CD8-positive, alpha-beta memory T cell (primary cell): Measurements from ENCODE around the gene VSTM2B. TPM values are rescaled to one million over a fixed set of nuclear protein-coding genes. Genes with fewer than 3 reads are reported as not detected.
A peak's percentile ranks its signal among the peaks of the same experiment; 100 is the strongest.

Experiments used
- CTCF ChIA-PET: fragments of 350-600 bp; sonication (Branson Sonifier 250); formaldehyde crosslinking; loops from one replicate; lab custom pipeline; 2021; ENCODE audit warnings: antibody characterized with exemption; lab: Charles Lee
- POLR2A ChIA-PET: fragments of 350-600 bp; sonication (Branson Sonifier 250); formaldehyde crosslinking; loops from one replicate; lab custom pipeline; 2021; ENCODE audit warnings: antibody characterized with exemption; lab: Charles Lee
- DNase-seq, 5 donors: peaks; one replicate each; pipeline versions ENCODE4 v3.0.0 to v3.0.0-alpha.2; 2020 to 2022; ENCODE audit warnings: mixed read lengths in 1 of 5
- H3K27ac ChIP-seq: one replicate; pipeline ENCODE4 v1.7.0; 2013; ENCODE audit warnings: low read depth, mild to moderate bottlenecking, low read length, moderate library complexity
- H3K27me3 ChIP-seq: 2 replicates; pipeline ENCODE4 v1.7.0; 2013; ENCODE audit warnings: low read length, mild to moderate bottlenecking; ENCODE audit not compliant: insufficient read depth, poor library complexity, severe bottlenecking
- H3K36me3 ChIP-seq: 2 replicates; pipeline ENCODE4 v1.7.0; 2013; ENCODE audit warnings: mild to moderate bottlenecking, low read length, moderate library complexity; ENCODE audit not compliant: insufficient read depth
- H3K4me1 ChIP-seq: 2 replicates; pipeline ENCODE4 v1.7.0; 2013; ENCODE audit warnings: mild to moderate bottlenecking, low read length, moderate library complexity; ENCODE audit not compliant: insufficient read depth
- H3K4me3 ChIP-seq: 2 replicates; pipeline ENCODE4 v1.7.0; 2013; ENCODE audit warnings: mild to moderate bottlenecking, low read length
- H3K9me3 ChIP-seq: 2 replicates; pipeline ENCODE4 v1.7.0; 2013; ENCODE audit warnings: mild to moderate bottlenecking, low read length
- H3K27ac Mint-ChIP-seq, 8 donors: one replicate each; pipeline ENCODE4 v1.8.0; 2020 to 2021; ENCODE audit warnings: mixed read lengths in 8 of 8, mild to moderate bottlenecking in 6 of 8, inconsistent platforms in 3 of 8, moderate library complexity in 3 of 8
- H3K27me3 Mint-ChIP-seq, 2 donors: one replicate each; pipeline ENCODE4 v1.8.0; 2020 to 2021; ENCODE audit warnings: mixed read lengths in 2 of 2, mild to moderate bottlenecking in 1 of 2, moderate library complexity in 1 of 2
- H3K36me3 Mint-ChIP-seq, 3 donors: one replicate each; pipeline ENCODE4 v1.8.0; 2020 to 2021; ENCODE audit warnings: mixed read lengths in 3 of 3, inconsistent platforms in 1 of 3, mild to moderate bottlenecking in 1 of 3
- H3K4me1 Mint-ChIP-seq, 3 donors: one replicate each; pipeline ENCODE4 v1.8.0; 2020 to 2021; ENCODE audit warnings: mixed read lengths in 3 of 3, inconsistent platforms in 1 of 3, mild to moderate bottlenecking in 1 of 3
- H3K4me3 Mint-ChIP-seq, 7 donors: one replicate each; pipeline ENCODE4 v1.8.0; 2020 to 2021; ENCODE audit warnings: mixed read lengths in 7 of 7, mild to moderate bottlenecking in 6 of 7, moderate library complexity in 4 of 7, inconsistent platforms in 2 of 7
- H3K9me3 Mint-ChIP-seq, 5 donors: one replicate each; pipeline ENCODE4 v1.8.0; 2020 to 2022; ENCODE audit warnings: mixed read lengths in 5 of 5, mild to moderate bottlenecking in 3 of 5, moderate library complexity in 2 of 5, inconsistent platforms in 1 of 5
- polyA plus RNA-seq: library from polyadenylated mRNA; unstranded; fragments of 300-500 nt; fragmentation: Illumina TruSeq; gene quantifications from one replicate; pipeline ENCODE4 v1.2.3, GENCODE V29; 2021
- total RNA-seq, 2 experiments: library from RNA; stranded (reverse); gene quantifications; one replicate each; pipeline ENCODE4 v1.2.3, GENCODE V29; 2021

VSTM2B gene
- total and polyA plus RNA-seq, 3 experiments from 2014 or later, result not detected

DNA sequence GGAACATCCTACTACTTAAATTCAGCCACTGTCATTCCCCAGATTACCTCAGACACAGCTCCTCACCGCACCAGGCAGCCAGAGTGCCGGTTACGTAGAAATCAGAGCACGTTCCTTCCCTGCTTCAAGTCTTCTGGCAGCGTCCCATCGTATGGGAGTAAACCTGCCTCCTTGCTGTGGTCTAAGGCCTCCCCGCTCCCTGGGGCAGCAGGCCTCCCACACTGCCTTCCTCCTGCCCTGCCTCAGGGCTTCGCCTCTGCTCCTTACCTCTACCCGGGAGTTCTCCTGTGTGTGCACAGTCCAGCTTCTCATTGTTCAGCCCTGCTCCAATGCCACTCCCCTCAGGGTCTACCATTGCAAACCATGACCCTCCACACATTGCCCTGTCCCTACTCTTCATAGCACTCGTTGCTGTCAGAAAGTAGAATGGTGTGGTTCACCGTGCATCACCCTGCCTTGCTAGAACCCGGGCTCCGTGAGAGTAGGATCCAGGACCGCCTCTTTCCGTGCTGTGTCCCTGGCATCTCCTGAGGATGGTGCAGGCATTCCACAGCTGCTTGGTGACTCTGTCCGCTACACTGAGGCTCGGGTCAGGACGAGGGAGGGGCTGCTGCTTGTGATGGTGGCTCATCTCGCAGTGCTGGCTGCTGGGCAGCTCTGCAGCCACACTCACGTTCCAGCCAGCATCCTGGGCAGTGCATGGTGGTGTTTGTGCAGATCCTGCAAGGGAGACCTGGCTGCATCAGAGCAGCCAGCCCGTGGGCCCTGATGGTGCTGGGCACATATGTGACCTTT, 87.2 kb downstream of the VSTM2B start:
- Histone ChIP-seq H3K27ac (no peak overlapping the region), H3K27me3 (no peaks in the 10 kb centered on the region), H3K36me3 (peaks cover 45% of the 10 kb centered on the region), H3K4me3 (no peak overlapping the region), H3K4me1 (peaks cover 15% of the 10 kb centered on the region), H3K9me3 (no peaks in the 10 kb centered on the region)
- H3K27ac Mint-ChIP-seq, result peak overlapping the region in 3 of 8 donors; percentile 64 to 71 (median 70)
- H3K9me3 Mint-ChIP-seq, result no peaks in the 10 kb centered on the region
- peaks cover 13 to 33% (median 20%) of the 10 kb centered on the region in 3 donors for H3K4me1 Mint-ChIP-seq
- no peaks in the 10 kb centered on the region for H3K27me3 Mint-ChIP-seq
- CTCF ChIA-PET, result interaction anchor here (1.9 to 8.2 kb wide), 6 partner anchors 9 to 103 kb away, joined by 6 to 168 read pairs (median 112); partner anchors contain the start of genes C19orf12 and PLEKHF1
- DNase-seq, result no peak
- H3K4me3 Mint-ChIP-seq, result peak overlapping the region in 1 of 7 donors; percentile 46
- POLR2A ChIA-PET, result no interaction called here
- H3K36me3 Mint-ChIP-seq, result peaks cover 9 to 83% (median 17%) of the 10 kb centered on the region in 3 donors

DNA sequence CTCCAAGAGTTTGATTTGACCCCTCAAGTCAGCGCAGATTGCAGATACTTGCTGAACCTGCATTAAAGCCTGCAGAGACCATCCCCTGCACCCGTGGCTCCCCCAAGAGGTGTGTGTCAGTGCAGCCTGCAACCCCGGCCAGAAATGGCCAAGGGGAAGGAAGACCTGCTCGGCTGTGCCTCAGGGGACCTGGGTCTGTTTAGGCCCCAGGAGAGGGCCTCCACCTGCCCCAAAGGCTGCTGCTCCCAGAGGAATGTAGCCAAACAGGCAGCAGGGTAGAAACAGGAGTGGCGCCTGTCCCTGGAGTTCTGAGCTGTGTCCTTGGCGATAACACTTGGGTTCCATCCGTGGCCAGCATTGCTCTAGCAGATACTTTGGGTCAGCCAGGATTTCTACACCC, 88.3 kb downstream of the VSTM2B start:
- Mint-ChIP-seq H3K27me3 (no peaks in the 10 kb centered on the region), H3K9me3 (no peaks in the 10 kb centered on the region), H3K27ac (peak overlapping the region in 1 of 8 donors; percentile 36), H3K4me1 (peaks cover 11 to 32% (median 20%) of the 10 kb centered on the region in 3 donors), H3K36me3 (peaks cover 9 to 76% (median 15%) of the 10 kb centered on the region in 3 donors), H3K4me3 (no peak overlapping the region)
- H3K9me3 ChIP-seq, result no peaks in the 10 kb centered on the region
- no peaks in the 10 kb centered on the region for H3K27me3 ChIP-seq
- no peak overlapping the region for H3K27ac ChIP-seq
- DNase-seq, result no peak
- H3K36me3 ChIP-seq, result peaks cover 39% of the 10 kb centered on the region
- no peak overlapping the region for H3K4me3 ChIP-seq
- peaks cover 15% of the 10 kb centered on the region for H3K4me1 ChIP-seq
- ChIA-PET CTCF (interaction anchor here (1.0 to 7.4 kb wide), 4 partner anchors 54 to 102 kb away, joined by 3 to 119 read pairs (median 4); no protein-coding TSS in a partner anchor), POLR2A (no interaction called here)

Other genes starting within 250 kb of the VSTM2B start
- 100 to 1,000 TPM; 150 to 156 TPM for gene POP4, start 80.3 kb downstream of the VSTM2B start, total RNA-seq
- 145 TPM for gene POP4, start 80.3 kb downstream of the VSTM2B start, polyA plus RNA-seq
- gene PLEKHF1, start 139.5 kb downstream of the VSTM2B start, total RNA-seq, result 10 to 100 TPM; 21.3 to 23.0 TPM
- 57.7 TPM for gene PLEKHF1, start 139.5 kb downstream of the VSTM2B start, polyA plus RNA-seq
- gene C19orf12, start 189.3 kb downstream of the VSTM2B start, total RNA-seq, result 10 to 100 TPM; 32.3 to 35.3 TPM
- 33.0 TPM for gene C19orf12, start 189.3 kb downstream of the VSTM2B start, polyA plus RNA-seq